Measurements from ENCODE around the gene BACH2. TPM values are rescaled to one million over a fixed set of nuclear protein-coding genes. Genes with fewer than 3 reads are reported as not detected.
"Not testable (repeated sequence)": the region's sequence is repeated elsewhere in the genome, so short reads cannot be mapped to it uniquely, and the experiment has no call there.

The BACH2 gene
- total and polyA plus RNA-seq, 2 donors (not counting 1 experiment from before 2014, with no cell fraction given): 2.2 to 2.6 TPM

- H3K9me3 ChIP-seq (ENCODE audit: control insufficient read depth, insufficient read depth, low read depth, low read length): no peaks in the 10 kb centered on the region
- H3K9ac ChIP-seq (ENCODE audit: insufficient read depth, low read length): no peak overlapping the region
- peak overlapping the region; percentile 23 for H3K27ac ChIP-seq (ENCODE audit: insufficient read depth, low read length)
- peaks cover 15% of the 10 kb centered on the region for H3K4me1 ChIP-seq (ENCODE audit: control insufficient read depth, extremely low read depth, insufficient read depth, low read length)
- no peaks in the 10 kb centered on the region for H3K27me3 ChIP-seq (ENCODE audit: control insufficient read depth, insufficient read depth, low read length)
- no peaks in the 10 kb centered on the region for H3K36me3 ChIP-seq (ENCODE audit: control insufficient read depth, insufficient read depth, low read length)
- no peak overlapping the region for H3K4me2 ChIP-seq (ENCODE audit: extremely low read depth, insufficient read depth, low read length)
- no peak overlapping the region for H2AFZ ChIP-seq (ENCODE audit: low read length)
- TF ChIP-seq CTCF (conservative IDR thresholded peaks at IDR 0.05 in 1 of 2, IDR thresholded peaks at IDR 0.05 in 1 of 2; ENCODE audit: low read depth in 1 of 2, low read length in 2 of 2): no peak
- no peak for TF ChIP-seq EZH2 (IDR thresholded peaks at IDR 0.05; ENCODE audit: low read length, missing control alignments)
- H3K4me3 ChIP-seq (replicated peaks in 1 of 4; ENCODE audit: control extremely low read depth in 1 of 4, insufficient read depth in 1 of 4, low read depth in 3 of 4, low read length in 4 of 4): no peak overlapping the region
- H4K20me1 ChIP-seq (ENCODE audit: control insufficient read depth, extremely low read depth, insufficient read depth, low read length): no peaks in the 10 kb centered on the region
- no peaks in the 10 kb centered on the region for H3K79me2 ChIP-seq (ENCODE audit: control insufficient read depth, insufficient read depth, low read length)
- DNase-seq (ENCODE audit: low read depth in 2 of 2): peak in 1 of 2 donors; percentile 54
Measured at GRCh38 chr6:90131125-90131524, 165.5 kb downstream of the BACH2 start.

GRCh38 chr6:90128687-90129086 lies 168.0 kb downstream of the BACH2 start:
- H3K4me3 ChIP-seq (replicated peaks in 1 of 4; ENCODE audit: control extremely low read depth in 1 of 4, insufficient read depth in 1 of 4, low read depth in 3 of 4, low read length in 4 of 4); H2AFZ ChIP-seq (ENCODE audit: low read length); H3K27ac ChIP-seq (ENCODE audit: insufficient read depth, low read length); H3K36me3 ChIP-seq (ENCODE audit: control insufficient read depth, insufficient read depth, low read length); H3K9ac ChIP-seq (ENCODE audit: insufficient read depth, low read length); DNase-seq (ENCODE audit: low read depth in 2 of 2); H4K20me1 ChIP-seq (ENCODE audit: control insufficient read depth, extremely low read depth, insufficient read depth, low read length); H3K27me3 ChIP-seq (ENCODE audit: control insufficient read depth, insufficient read depth, low read length); H3K9me3 ChIP-seq (ENCODE audit: control insufficient read depth, insufficient read depth, low read depth, low read length); H3K4me2 ChIP-seq (ENCODE audit: extremely low read depth, insufficient read depth, low read length); H3K79me2 ChIP-seq (ENCODE audit: control insufficient read depth, insufficient read depth, low read length): not testable (repeated sequence)
- H3K4me1 ChIP-seq (ENCODE audit: control insufficient read depth, extremely low read depth, insufficient read depth, low read length): peaks cover 12% of the 10 kb centered on the region

GRCh38 chr6:90127595-90127994 lies 169.0 kb downstream of the BACH2 start:
- Histone ChIP-seq H3K4me1 (ENCODE audit: control insufficient read depth, extremely low read depth, insufficient read depth, low read length) (peaks cover 12% of the 10 kb centered on the region), H4K20me1 (ENCODE audit: control insufficient read depth, extremely low read depth, insufficient read depth, low read length) (no peaks in the 10 kb centered on the region), H3K27me3 (ENCODE audit: control insufficient read depth, insufficient read depth, low read length) (no peaks in the 10 kb centered on the region), H3K27ac (ENCODE audit: insufficient read depth, low read length) (no peak overlapping the region), H3K36me3 (ENCODE audit: control insufficient read depth, insufficient read depth, low read length) (no peaks in the 10 kb centered on the region), H3K4me2 (ENCODE audit: extremely low read depth, insufficient read depth, low read length) (no peak overlapping the region), H3K9me3 (ENCODE audit: control insufficient read depth, insufficient read depth, low read depth, low read length) (no peaks in the 10 kb centered on the region), H3K9ac (ENCODE audit: insufficient read depth, low read length) (no peak overlapping the region), H2AFZ (ENCODE audit: low read length) (no peak overlapping the region), H3K4me3 (replicated peaks in 1 of 4; ENCODE audit: control extremely low read depth in 1 of 4, insufficient read depth in 1 of 4, low read depth in 3 of 4, low read length in 4 of 4) (no peak overlapping the region), H3K79me2 (ENCODE audit: control insufficient read depth, insufficient read depth, low read length) (no peaks in the 10 kb centered on the region)
- TF ChIP-seq EZH2 (IDR thresholded peaks at IDR 0.05; ENCODE audit: low read length, missing control alignments) (no peak), CTCF (conservative IDR thresholded peaks at IDR 0.05 in 1 of 2, IDR thresholded peaks at IDR 0.05 in 1 of 2; ENCODE audit: low read depth in 1 of 2, low read length in 2 of 2) (no peak)
- DNase-seq (ENCODE audit: low read depth in 2 of 2): no peak

Measured in fibroblast of lung (primary cell).